Measurements from ENCODE around the gene MEOX1. TPM values are rescaled to one million over a fixed set of nuclear protein-coding genes. Genes with fewer than 3 reads are reported as not detected.

Gene MEOX1
- total and polyA plus RNA-seq, 2 of the 8 experiments (the other 6 are each of a cell fraction or from before 2014, with no cell fraction given): not detected

DNA sequence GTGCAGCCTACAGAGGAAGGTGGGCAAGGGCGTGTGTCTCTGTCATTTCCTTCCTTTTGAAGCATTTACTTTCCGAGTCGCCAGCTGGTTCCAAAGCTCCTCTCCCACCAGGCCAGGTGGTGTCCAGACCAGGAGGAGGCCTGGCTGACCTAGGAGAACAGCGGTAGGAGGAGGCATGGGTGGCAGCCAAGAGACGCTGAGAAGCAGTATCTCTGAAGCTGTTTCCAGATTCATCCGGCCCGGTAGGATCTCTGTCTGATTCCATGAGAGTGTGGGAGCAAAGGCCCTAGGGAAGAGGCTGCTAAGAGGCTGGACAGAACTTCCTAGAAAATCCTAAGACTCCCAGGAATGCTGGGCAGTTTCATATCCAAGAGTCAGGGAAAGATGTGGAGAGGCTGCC, 20.3 kb downstream of the MEOX1 start:
- H3K23me2 ChIP-seq (ENCODE audit: low read depth, low read length): peaks cover 3% of the 10 kb centered on the region; the same call in 1 of the 2 replicates
- H4K20me1 ChIP-seq (replicated peaks in 1 of 2; ENCODE audit: control insufficient read depth in 1 of 2, insufficient read depth in 2 of 2, low read length in 2 of 2): no peaks in the 10 kb centered on the region
- no peak for FAIRE-seq
- H2AFZ ChIP-seq (ENCODE audit: low read length): no peak overlapping the region
- H2AK5ac ChIP-seq (ENCODE audit: low read depth, low read length): no peak overlapping the region
- no peak overlapping the region for H2BK20ac ChIP-seq (ENCODE audit: low read length)
- no peak overlapping the region for H4K5ac ChIP-seq (ENCODE audit: insufficient read length, low read depth, low read length)
- no peak overlapping the region for H3K9ac ChIP-seq (replicated peaks in 1 of 4; ENCODE audit: extremely low read depth in 1 of 4, low read depth in 3 of 4, low read length in 3 of 4)
- H2BK12ac ChIP-seq (ENCODE audit: low read depth, low read length): no peak overlapping the region
- H3K79me2 ChIP-seq (ENCODE audit: control insufficient read depth in 1 of 2, insufficient read depth in 2 of 2, low read length in 2 of 2): no peaks in the 10 kb centered on the region
- no peak overlapping the region for H2BK5ac ChIP-seq (ENCODE audit: low read depth, low read length)
- no peak overlapping the region for H3K4me3 ChIP-seq (ENCODE audit: extremely low read depth in 1 of 4, insufficient read depth in 2 of 4, low read depth in 3 of 4, low read length in 4 of 4)
- H4K91ac ChIP-seq (replicated peaks; ENCODE audit: insufficient read length, low read length): no peak overlapping the region
- H2BK15ac ChIP-seq (ENCODE audit: low read length): peak overlapping the region; percentile 81; the same call in 1 of the 2 replicates
- no peak for DNase-seq (ENCODE audit: low read depth in 1 of 2, low spot score in 2 of 2)
- no peak overlapping the region for H3K14ac ChIP-seq (ENCODE audit: insufficient read length)
- H3K79me1 ChIP-seq (ENCODE audit: low read depth, low read length): no peaks in the 10 kb centered on the region
- H3K4me2 ChIP-seq (ENCODE audit: insufficient read depth in 1 of 2, low read depth in 2 of 2, low read length in 2 of 2): no peak overlapping the region
- no peak overlapping the region for H3K27ac ChIP-seq (ENCODE audit: low read depth, low read length)
- no peak overlapping the region for H2BK120ac ChIP-seq (replicated peaks; ENCODE audit: low read depth, low read length)
- H3K4ac ChIP-seq (replicated peaks; ENCODE audit: insufficient read length, low read depth, low read length): no peak overlapping the region
- no peak overlapping the region for H4K8ac ChIP-seq (ENCODE audit: extremely low read depth, insufficient read depth, low read length)
- H3K27me3 ChIP-seq (replicated peaks in 1 of 4; ENCODE audit: control insufficient read depth in 3 of 4, extremely low read depth in 1 of 4, insufficient read depth in 3 of 4, low read length in 3 of 4): peaks cover 0 to 12% (median 6%) of the 10 kb centered on the region in 4 experiments; a peak in 4 of 7 replicates
- no peak for TF ChIP-seq TAF1 (IDR thresholded peaks at IDR 0.05; ENCODE audit: low read depth, low read length)
- no peak for TF ChIP-seq GTF2F1 (IDR thresholded peaks at IDR 0.05; ENCODE audit: borderline replicate concordance, low read depth, low read length)
- TF ChIP-seq TBP (IDR thresholded peaks at IDR 0.05; ENCODE audit: low read depth, low read length): no peak
- no peak for TF ChIP-seq JUN (IDR thresholded peaks at IDR 0.05; ENCODE audit: low read depth, low read length)
- no peak for TF ChIP-seq SAP30 (IDR thresholded peaks at IDR 0.05; ENCODE audit: insufficient read depth, insufficient replicate concordance, low read length)
- TF ChIP-seq GABPA (IDR thresholded peaks at IDR 0.05; ENCODE audit: borderline replicate concordance, insufficient read depth, low read length): no peak
- TF ChIP-seq JUND (IDR thresholded peaks at IDR 0.05; ENCODE audit: low read length): no peak
- TF ChIP-seq SRF (IDR thresholded peaks at IDR 0.05; ENCODE audit: low read depth, low read length): no peak
- no peak for TF ChIP-seq ASH2L (IDR thresholded peaks at IDR 0.05; ENCODE audit: low read length)
- no peak for TF ChIP-seq YY1 (IDR thresholded peaks at IDR 0.05; ENCODE audit: low read depth, low read length)
- CTCF ChIA-PET (ENCODE audit: partially characterized antibody): interaction anchor here (0.9 to 2.7 kb wide), 8 partner anchors 9 to 125 kb away, joined by 3 to 11 read pairs (median 4); no protein-coding TSS in a partner anchor
- POLR2A ChIA-PET (ENCODE audit: partially characterized antibody): no interaction called here
- 87% methylated on average over 7 of the region's 7 CpGs; no CpG with 5 or more reads in 1 of the 2 experiments for WGBS, 2 experiments (ENCODE audit: extremely low coverage in 1 of 2, insufficient coverage in 1 of 2, insufficient read length in 1 of 2, insufficient replicate concordance in 2 of 2, low coverage in 1 of 2, low lambda C conversion rate in 2 of 2, missing lambda C conversion rate in 1 of 2)
- no peaks in the 10 kb centered on the region for H3K9me3 ChIP-seq (ENCODE audit: insufficient read depth in 2 of 2, low read depth in 1 of 2, low read length in 1 of 2)
- H3K18ac ChIP-seq (ENCODE audit: extremely low read depth, low read length): no peak overlapping the region; the same call in 1 of the 2 replicates
- no peak overlapping the region for H3K56ac ChIP-seq (replicated peaks; ENCODE audit: insufficient read length, low read depth, low read length)
- H3K36me3 ChIP-seq (ENCODE audit: control insufficient read depth in 2 of 4, insufficient read depth in 4 of 4, low read length in 3 of 4): no peaks in the 10 kb centered on the region
- H3K23ac ChIP-seq (ENCODE audit: insufficient read length): no peak overlapping the region
- H3K4me1 ChIP-seq (replicated peaks in 1 of 4; ENCODE audit: control insufficient read depth in 3 of 4, insufficient read depth in 4 of 4, low read length in 3 of 4): peaks cover 0 to 8% (median 2%) of the 10 kb centered on the region in 4 experiments; a peak in 3 of 7 replicates
